NCI-H345 (cell line): Measurements from ENCODE around the gene FAM174A.

Source experiments
- DNase-seq: peaks from one replicate; lab custom pipeline; 2025; lab: John Stamatoyannopoulos, UW

FAM174A gene

DNA sequence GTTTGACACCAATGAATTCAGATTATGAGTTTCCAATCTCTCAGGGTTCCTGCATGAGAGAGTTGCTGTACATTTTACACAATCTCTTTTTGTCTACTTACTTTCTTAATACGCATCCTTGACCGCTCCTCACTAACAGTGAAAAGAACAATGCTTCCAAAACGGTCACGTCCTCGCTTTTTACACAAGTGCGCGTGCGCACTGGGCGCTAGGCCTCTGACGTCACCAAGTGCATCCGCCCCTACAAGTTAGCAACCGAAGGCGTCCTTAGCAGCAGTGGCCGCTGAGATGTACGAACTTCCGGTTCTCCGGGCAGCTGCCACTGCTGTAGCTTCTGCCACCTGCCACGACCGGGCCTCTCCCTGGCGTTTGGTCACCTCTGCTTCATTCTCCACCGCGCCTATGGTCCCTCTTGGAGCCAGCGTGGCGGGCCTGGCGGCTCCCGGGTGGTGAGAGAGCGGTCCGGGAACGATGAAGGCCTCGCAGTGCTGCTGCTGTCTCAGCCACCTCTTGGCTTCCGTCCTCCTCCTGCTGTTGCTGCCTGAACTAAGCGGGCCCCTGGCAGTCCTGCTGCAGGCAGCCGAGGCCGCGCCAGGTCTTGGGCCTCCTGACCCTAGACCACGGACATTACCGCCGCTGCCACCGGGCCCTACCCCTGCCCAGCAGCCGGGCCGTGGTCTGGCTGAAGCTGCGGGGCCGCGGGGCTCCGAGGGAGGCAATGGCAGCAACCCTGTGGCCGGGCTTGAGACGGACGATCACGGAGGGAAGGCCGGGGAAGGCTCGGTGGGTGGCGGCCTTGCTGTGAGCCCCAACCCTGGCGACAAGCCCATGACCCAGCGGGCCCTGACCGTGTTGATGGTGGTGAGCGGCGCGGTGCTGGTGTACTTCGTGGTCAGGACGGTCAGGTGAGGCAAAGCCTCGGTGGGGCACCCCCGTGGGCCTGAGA lies at the start of gene FAM174A:
Gene FAM174A, plus strand, starts transcription at position 315 of the 946 bp plus-strand sequence. Its CDS starts 157 bp downstream, at position 472.
- peak; percentile 96 for DNase-seq

DNA sequence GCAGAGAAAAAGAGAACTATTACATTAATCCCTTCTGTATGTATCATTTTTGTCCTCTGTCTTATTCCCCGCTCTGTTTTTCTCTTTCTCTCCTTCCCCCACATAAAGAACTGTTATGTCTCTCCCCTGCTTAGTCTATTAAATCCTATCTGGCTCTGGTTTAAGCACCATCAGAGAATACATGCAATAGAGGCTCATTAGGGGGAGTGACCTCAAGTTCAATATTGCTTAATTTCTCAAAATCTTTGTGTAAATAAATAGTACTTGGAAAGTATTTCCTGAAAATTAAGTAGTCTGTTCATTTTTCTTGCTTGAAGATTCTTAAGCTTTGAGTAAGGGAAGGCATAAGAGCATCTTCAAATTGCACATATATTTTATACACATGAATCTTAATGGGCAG lies 41.2 kb upstream of the FAM174A start:
- DNase-seq, result no peak

DNA sequence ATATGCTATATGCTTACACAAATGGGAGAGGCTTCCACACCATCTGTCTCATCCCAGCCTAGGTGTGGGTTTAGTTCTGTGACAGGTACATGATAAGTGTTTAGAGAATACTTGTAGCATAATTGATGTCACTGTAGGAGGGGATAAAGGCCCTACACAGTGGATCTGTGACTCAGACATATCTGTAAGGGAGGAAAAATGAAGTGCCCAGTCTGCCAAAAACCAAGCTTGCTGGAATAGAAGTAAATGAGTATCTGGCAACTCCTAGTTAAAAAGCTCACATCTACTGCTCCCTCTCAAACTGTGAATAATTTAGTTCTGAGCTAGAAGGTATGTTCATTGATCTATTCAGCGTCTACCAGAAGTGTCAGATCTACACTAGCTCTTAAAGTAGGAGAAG lies 38.9 kb upstream of the FAM174A start:
- DNase-seq, result peak; percentile 46

DNA sequence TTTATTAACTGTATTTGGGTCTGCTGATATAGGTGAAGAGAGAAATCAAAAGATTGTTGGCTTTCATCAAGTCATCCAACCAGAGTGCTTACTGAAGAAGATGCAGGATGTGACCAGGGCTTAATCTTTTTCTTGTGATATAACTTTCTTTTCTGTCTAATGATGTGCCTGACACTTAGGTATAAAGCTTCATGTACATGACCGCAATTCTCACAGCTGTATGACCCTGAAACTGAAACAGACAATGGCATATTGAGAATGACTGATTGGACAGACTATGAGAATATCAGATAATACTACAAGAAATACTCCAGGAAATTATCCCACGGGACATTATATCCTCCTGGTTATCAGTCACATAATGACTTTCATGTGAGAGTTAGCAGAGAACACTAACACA lies 32.5 kb upstream of the FAM174A start:
- no peak for DNase-seq

DNA sequence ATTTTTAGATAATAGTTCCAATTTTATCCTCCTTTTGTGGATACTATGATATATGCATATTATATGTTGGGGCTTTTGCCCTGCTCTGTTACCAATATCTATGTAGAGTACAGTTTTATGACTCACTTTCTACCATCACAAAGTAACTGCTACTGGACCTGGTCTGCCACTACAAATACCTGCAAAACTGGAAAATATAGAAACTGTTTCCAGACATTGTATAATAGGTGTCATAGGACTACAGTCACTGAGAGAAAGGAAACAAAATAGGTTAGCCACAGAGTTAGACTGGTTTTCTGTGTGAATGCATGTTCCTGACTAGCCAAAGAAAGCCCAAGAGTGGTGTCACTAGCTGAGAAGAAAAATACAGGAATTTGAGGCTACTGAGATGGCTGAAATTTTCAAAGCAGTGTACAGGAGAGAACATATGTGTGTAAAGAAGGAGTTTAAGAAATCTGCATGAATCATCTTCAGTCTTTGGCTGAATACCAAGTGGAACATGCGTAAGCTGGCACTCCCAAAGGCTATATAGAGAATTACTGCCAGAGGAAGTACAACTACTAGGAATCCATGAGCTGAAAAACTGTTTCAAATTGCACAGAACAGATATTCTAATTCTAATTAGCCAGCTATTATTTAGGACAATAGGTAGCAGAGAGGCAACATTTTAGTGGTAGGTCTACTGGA lies 29.0 kb upstream of the FAM174A start:
- DNase-seq, result no peak

DNA sequence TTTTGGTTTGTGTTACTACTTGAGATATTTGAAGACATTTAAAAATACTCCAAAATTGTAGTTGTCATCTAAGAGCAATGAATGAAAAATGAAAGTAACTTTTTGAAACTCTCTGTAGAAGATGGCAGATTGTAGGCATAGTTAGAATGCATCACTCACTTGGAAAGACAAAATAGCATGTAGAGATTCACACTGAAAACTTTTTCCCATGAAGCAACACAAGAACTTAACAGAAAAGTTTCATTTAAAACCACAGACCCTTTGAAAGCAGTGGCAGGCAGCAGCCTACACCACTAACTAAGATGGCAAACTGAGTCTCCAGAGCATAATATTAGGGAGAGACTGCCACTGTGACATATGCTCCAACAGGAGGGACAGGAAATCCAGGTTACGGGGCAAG lies 18.9 kb upstream of the FAM174A start:
- DNase-seq, result no peak

DNA sequence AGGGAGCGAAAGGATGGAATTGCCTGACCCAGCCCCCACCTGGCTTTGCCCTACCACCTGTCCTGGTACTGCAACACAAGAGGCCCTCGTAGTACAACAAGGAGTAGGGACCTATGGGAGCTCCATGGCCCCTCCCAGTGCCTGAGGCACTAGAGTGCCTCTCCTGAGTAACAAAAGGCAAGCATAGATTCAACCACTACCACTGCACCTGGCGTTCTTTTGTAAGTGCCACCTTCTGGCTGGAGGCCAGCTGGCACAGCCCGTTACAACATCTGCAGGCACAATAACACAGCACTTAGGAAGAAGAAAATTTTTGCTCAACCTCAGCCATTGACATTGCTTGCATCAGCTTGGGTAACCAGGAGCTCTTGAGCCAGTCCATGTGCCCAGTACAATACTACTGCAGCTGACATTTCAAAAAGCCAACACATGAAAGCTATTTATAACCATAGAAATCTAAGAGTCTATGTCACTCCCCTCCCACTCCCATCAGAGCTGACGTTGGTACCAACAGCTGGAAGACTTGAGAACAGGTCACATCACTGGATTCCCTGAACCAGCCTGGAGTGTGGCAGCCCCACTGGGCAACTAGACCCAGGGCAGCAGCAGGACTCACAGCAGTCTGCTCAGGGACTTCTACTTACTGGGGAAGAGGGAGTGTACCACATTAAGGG lies 17.7 kb upstream of the FAM174A start:
- peak; percentile 98 for DNase-seq

DNA sequence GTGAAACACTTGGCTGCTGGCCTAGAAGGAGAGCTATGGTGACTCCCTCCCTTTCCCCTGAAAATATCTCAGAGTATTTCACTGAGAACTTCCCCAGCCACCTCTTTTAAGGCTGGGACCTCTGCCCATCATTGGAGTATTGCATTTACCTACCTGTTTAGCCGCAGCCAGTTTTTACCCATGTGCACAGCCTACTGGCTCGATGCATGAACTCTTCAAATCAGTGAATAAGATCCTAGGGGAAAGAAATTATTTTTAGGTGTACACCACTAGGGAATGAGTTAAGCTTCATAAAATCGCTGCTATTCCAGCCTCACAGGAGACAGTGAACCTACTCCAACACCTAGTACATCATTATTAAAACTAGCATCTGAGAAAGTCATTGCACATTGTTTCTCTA lies 16.8 kb upstream of the FAM174A start:
- DNase-seq, result no peak

DNA sequence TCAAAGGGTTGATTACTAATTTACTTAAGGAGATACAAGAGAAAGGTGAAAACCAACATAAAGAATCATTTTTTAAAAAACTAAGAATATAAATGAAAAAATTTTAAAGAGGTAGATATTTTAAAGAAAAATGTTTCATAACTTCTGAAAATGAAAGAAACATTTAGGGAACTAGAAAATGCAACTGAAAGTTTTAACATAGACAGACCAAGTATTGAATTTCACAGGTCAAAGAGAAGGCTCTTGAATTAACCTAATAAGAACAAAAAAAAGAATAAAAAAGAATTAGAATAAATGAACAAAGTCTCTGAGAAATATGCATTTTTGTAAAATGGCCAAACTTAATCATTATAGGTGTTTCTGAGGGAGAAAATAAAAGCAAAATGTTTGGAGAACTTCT lies 16.1 kb upstream of the FAM174A start:
- no peak for DNase-seq

DNA sequence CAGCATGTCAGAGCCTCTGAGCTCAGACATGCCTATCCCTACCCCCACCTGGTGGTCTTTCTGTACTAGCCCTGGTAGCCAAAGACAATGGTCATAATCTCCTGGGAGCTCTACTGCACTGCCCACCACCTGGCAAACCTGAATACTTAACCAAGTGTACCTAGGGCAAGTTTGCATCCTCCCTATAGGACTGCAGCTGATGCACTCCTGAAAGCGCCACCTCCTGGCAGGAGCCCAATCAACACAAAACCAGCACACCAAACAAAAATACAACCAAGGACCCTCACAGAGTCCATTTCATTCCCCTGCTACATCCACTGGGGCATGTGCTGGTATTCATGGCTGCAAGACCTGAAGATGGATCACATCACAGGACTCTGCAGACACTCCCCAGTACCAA lies 14.8 kb upstream of the FAM174A start:
- no peak for DNase-seq

DNA sequence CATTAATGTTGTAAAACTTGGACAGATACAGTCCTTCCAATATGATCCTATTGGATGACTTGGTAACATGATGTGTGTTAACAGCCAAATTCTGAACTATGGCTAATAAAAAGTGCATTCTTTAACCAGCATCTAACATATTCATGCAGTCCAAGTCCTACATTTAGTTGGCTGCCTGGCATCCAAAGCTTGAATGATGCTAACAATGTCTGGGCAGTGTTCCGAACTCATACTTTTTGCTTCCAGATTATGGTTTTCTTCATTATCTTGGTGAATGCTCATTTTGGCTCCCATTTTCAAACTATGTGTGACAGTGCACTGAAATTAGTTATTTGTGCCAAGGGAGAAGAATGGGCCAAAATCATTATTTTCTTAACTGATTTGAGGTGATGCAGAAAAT lies 2.8 kb downstream of the FAM174A start:
- DNase-seq, result no peak

DNA sequence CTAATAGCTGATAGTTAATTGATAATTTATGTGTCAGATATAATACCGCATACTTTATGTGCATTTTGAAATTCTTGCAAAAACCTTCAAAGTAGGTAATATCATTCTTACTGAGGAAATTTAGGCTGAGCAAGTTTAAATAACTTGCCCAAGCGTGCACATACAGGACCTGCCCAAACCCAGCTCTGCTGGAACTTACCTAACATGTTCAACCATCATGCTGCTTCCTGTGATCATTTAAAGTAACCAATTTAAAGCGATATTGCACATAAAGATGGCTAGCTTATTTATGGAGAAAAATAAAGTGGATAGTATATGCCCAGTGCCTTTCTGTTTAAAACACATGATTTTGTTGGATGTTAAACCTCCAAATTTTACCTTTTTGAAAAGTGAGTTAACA lies 4.3 kb downstream of the FAM174A start:
- no peak for DNase-seq

DNA sequence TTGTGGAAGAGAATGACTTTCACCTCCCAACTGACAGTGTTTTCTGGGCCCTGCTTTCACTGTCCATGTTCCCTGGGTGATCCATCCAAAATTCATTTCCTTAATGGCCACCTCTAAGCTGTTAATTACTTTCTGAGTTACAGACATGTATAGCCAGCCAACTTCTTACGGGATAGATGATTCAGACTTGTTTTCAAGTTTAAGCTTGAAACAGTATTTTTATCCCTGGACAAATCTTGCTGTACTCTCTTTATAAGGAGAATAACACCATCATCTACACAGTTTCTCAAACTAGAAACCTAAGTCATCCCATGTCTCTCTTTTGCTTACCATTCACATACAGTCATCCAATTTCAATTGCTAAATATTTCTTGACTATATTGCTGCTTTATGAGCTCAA lies 6.9 kb downstream of the FAM174A start:
- DNase-seq, result no peak

DNA sequence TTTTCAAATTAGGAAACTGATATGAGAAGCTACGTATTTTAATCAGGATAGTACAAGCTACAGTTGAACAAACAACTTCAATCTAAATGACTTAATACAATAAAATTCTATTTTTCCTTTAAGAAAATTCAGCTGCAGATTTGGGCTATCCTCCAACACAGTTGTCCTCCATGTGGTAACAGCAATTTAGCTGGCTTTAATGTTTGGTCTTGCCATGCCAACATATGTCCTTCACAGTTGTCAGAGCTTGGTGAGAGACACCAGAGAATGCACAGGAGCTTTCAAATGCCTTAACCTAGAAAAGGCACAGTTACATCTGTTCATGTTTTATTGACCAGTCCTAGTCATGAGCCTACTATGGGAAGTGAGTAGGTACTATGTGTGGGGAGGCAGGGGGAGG lies 10.8 kb downstream of the FAM174A start:
- DNase-seq, result no peak

DNA sequence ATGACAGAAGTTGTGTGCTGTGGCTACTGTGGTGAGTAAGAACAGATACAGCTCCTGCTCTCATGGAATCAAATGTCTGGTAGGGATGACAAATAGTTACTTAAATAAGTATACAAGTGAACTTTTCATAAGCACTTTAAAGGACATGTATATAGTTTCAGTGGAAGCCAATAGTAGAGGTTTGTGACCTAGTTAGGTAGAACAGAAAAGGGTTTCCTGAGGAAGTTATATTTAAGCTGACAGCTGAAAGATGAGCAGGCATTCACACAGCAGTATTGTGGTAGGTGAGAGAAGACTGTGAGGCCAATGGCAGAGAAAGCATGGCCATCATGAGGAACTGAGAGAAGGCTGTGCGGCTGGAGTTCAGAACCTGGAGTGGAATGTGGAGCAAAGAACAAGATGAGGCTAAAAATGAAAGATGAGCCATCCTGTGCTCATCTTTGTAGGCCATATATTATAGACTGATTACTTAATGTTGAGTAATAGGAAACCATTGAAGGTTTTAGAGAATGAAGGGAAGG lies 15.4 kb downstream of the FAM174A start:
- DNase-seq, result no peak

DNA sequence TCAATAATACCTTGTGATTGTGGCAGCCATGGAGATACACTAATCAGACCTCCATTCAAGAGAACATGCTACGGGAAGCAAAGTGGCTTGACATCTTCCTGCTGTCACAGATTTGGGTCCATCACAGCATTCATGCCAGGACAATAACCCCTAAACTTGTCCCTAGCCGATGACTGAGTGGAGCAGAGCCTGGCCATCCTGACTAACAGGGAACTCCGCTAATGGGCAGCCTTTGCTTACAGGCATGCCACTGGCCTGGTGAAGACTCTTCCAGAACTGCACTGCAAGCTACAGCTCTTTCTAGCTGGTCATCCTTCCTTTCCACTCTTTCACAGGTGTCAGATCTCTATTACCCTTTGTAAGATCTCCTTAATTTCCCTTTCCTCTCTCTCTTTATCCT lies 16.0 kb downstream of the FAM174A start:
- no peak for DNase-seq

DNA sequence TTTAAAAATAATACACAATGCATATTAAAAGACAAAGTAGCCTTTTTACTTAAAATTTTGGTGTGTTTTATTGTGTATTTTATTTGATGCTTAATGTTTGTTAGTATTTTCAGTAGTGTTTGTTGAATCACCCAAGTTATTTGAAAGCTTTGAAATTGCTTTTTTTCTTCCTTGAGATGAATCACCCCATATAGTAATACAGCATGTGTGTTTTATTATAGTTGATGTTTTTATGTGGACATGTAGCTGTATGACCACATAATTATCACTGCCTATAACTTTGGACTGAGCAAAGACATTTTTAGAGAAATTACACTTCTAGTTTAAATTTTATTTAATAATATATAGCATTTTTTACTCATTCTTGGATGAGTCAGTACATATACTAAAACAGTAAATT lies 18.0 kb downstream of the FAM174A start:
- DNase-seq, result no peak

DNA sequence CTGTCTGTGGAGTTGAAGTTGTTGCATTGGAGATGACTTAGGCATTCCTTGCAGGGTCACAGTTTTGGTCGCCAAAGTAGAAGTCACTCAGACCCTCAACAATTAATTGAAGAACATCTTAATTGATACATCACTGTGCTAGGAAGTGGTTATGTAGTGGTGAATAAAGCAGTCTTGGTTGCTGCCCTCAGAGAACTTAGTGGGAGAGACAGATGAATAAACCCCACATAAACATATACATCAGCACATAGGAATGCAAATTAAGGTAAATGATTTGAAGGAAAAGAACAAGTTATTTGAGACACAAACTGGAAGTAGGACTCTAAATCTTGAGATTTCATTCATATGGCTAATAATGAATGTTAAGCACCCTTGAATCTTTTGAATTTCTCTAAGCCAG lies 25.7 kb downstream of the FAM174A start:
- no peak for DNase-seq

DNA sequence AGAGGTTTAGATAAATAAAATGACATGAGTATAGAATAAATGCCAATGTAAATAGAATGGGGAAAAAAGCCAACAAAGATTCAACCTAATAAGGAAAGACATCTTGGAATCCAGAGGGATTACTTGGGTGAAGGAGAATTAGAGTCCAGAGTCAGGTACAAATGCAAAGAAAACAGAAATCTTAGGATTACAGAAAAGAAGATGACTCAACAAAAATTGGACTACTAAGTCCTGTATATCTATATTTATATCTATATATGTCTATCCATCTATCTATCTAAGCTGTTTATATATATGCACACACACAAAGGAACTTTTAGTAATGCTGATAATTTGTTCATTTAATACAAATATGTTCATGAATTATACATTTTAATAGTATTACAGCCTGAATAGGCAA lies 27.6 kb downstream of the FAM174A start:
- no peak for DNase-seq

DNA sequence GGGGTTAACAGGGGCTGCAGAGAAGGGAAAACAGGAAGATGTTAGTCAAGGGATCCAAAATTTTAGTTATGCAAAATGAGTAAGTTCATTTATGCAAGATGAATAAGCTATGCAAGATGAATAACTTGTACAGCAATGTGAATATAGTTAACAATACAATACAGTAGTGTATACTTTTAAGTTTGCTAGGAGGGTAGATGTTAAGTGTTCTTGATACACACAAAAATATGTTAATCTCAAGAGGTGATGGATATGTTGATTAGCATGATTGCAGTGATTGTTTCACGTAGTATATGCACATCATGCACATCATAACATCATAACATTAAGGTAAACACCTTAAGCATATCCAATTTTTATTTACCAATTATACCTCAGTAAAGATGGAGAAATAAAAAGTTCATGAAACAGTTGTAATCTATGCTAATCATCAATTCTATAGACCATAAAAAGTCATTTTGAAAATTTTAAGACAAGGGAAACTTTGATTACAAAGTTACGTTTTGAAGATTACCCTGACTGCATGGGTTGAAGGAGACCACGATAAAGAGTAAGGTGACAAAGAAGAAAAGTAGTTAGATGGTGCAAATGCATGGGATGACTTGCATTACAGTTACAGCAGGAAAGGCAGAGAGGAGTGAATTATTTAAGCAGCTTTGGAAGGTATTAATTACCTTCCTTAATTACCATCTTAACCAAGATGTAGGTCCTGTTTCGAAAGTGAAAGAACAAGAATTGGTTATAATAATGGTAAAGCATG lies 31.4 kb downstream of the FAM174A start:
- no peak for DNase-seq

DNA sequence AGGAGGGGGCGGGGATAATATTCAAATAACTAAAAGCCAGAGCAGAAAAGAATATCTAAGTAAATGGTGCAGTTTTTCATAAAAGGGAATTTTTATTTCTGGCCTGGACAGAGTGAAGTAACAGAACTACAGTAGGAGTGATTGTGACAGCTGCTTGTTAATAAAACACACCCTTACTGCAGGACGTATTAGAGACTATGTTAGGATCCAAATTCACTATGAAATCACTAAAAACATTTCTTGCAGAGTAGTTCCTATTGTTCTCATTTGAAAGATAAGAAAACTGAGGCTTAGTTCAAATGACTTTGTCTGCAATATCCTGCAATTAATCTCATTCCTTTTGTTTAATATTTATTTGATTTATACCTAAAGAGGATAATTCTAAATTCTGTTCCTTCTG lies 39.5 kb downstream of the FAM174A start:
- DNase-seq, result no peak

DNA sequence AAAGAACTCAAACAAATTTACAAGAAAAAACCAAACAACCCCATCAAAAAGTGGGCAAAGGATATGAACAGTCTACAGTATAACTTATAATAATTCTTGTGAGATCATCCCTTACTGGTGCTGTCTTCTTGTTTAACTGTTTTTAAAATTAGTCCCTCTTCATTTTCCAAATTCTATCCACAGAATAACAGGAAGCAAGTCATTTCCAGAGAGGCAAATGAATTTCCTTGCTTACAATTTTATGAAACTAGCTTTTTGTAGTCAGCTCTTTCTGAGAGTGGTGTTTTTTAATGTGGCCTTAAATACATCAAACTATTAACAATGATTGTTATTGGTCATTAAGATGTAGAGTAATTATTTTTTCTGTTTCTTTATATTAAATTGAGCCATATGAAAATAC lies 40.6 kb downstream of the FAM174A start:
- no peak for DNase-seq
